ENCODE data around the gene CR1.

Gene CR1

GRCh38 chr1:207644166-207644851 is 148.4 kb downstream of the CR1 start:
- DNase-seq (ENCODE audit: insufficient read length, low spot score), result no peak

GRCh38 chr1:207644852-207645634 is 149.1 kb downstream of the CR1 start, which contains the start of gene CR1L:
CR1L (plus strand) TSS chr1:207645133; CDS start chr1:207645234, 101 bp downstream.
- no peak for TF ChIP-seq POLR2A (IDR thresholded peaks at IDR 0.05; ENCODE audit: low read depth, low read length)
- FAIRE-seq (no peak), DNase-seq (ENCODE audit: insufficient read length, low spot score) (no peak)

More at GRCh38 chr1:207644166-207644851, 148.4 kb downstream of the CR1 start:
- no peak for TF ChIP-seq POLR2A (IDR thresholded peaks at IDR 0.05; ENCODE audit: low read depth, low read length)
- FAIRE-seq, result no peak

- FAIRE-seq, result no peak
Observed at GRCh38 chr1:207645635-207646081, 149.7 kb downstream of the CR1 start.

GRCh38 chr1:207646171-207646570 is 150.2 kb downstream of the CR1 start:
- TF ChIP-seq POLR2A (IDR thresholded peaks at IDR 0.05; ENCODE audit: low read depth, low read length), result no peak
- no peak for FAIRE-seq
- DNase-seq (ENCODE audit: insufficient read length, low spot score), result no peak

More at GRCh38 chr1:207645635-207646081, 149.7 kb downstream of the CR1 start:
- no peak for DNase-seq (ENCODE audit: insufficient read length, low spot score)
- no peak for TF ChIP-seq POLR2A (IDR thresholded peaks at IDR 0.05; ENCODE audit: low read depth, low read length)

- no peak for FAIRE-seq
- TF ChIP-seq POLR2A (IDR thresholded peaks at IDR 0.05; ENCODE audit: low read depth, low read length), result no peak
- no peak for DNase-seq (ENCODE audit: insufficient read length, low spot score)
Observed at GRCh38 chr1:207646944-207647579, 151.1 kb downstream of the CR1 start.

- FAIRE-seq, result no peak
- DNase-seq (ENCODE audit: insufficient read length, low spot score), result no peak
- TF ChIP-seq POLR2A (IDR thresholded peaks at IDR 0.05; ENCODE audit: low read depth, low read length), result no peak
Observed at GRCh38 chr1:207647671-207648333, 151.8 kb downstream of the CR1 start.

GRCh38 chr1:207648334-207649209 is 152.6 kb downstream of the CR1 start:
- TF ChIP-seq POLR2A (IDR thresholded peaks at IDR 0.05; ENCODE audit: low read depth, low read length), result no peak
- no peak for DNase-seq (ENCODE audit: insufficient read length, low spot score)
- no peak for FAIRE-seq

- DNase-seq (ENCODE audit: insufficient read length, low spot score) (no peak), FAIRE-seq (no peak)
- TF ChIP-seq POLR2A (IDR thresholded peaks at IDR 0.05; ENCODE audit: low read depth, low read length), result no peak
Observed at GRCh38 chr1:207649210-207649753, 153.3 kb downstream of the CR1 start.

- DNase-seq (ENCODE audit: insufficient read length, low spot score) (no peak), FAIRE-seq (no peak)
- TF ChIP-seq POLR2A (IDR thresholded peaks at IDR 0.05; ENCODE audit: low read depth, low read length), result no peak
Observed at GRCh38 chr1:207649865-207650580, 154.1 kb downstream of the CR1 start.

GRCh38 chr1:207651583-207651982 is 155.6 kb downstream of the CR1 start:
- FAIRE-seq, result no peak
- no peak for TF ChIP-seq POLR2A (IDR thresholded peaks at IDR 0.05; ENCODE audit: low read depth, low read length)
- no peak for DNase-seq (ENCODE audit: insufficient read length, low spot score)

GRCh38 chr1:207654320-207654719 is 158.4 kb downstream of the CR1 start:
- FAIRE-seq (no peak), DNase-seq (ENCODE audit: insufficient read length, low spot score) (no peak)
- no peak for TF ChIP-seq POLR2A (IDR thresholded peaks at IDR 0.05; ENCODE audit: low read depth, low read length)

GRCh38 chr1:207658408-207658807 is 162.5 kb downstream of the CR1 start:
- DNase-seq (ENCODE audit: insufficient read length, low spot score) (no peak), FAIRE-seq (no peak)
- TF ChIP-seq POLR2A (IDR thresholded peaks at IDR 0.05; ENCODE audit: low read depth, low read length), result no peak
